ENCODE results near the gene PHAX.
"Not testable (repeated sequence)": the region's sequence is repeated elsewhere in the genome, so short reads cannot be mapped to it uniquely, and the experiment has no call there.

Gene PHAX

DNA sequence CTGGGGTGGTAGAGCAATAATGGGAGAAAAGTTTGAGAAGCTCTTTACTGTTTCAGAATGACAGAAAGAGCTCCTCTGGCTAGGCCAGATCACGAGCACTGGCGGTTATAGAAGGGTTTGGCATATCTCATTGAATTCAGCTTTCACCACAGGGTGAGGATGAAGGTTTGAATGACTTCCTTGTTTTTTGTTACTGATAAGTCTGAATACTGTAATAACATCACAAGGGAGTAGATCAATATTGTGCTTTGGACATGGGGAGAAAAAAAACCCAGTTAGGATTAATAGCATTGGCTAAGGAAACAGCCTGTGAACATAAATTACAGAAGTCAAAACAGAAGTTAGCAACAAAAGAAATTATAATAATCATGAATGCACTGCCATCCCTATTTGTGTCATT is 9.4 kb downstream of the PHAX start:
- no peak for DNase-seq

DNA sequence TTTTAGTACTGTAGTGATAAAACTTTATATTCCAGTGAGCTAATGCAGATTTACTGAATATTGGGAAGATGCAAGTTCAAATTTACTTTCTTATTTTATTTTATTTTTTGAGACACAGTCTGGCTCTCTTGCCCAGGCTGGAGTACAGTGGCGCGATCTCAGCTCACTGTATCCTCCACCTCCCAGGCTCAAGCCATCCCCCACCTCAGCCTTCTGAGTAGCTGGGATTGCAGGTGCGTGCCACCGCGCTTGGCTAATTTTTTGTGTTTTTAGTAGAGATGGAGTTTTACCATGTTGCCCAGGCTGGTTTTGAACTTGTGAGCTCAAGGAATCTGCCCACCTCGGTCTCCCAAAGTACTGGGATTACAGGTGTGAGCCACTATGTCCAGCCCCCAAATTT is 9.9 kb downstream of the PHAX start:
- DNase-seq = no peak

DNA sequence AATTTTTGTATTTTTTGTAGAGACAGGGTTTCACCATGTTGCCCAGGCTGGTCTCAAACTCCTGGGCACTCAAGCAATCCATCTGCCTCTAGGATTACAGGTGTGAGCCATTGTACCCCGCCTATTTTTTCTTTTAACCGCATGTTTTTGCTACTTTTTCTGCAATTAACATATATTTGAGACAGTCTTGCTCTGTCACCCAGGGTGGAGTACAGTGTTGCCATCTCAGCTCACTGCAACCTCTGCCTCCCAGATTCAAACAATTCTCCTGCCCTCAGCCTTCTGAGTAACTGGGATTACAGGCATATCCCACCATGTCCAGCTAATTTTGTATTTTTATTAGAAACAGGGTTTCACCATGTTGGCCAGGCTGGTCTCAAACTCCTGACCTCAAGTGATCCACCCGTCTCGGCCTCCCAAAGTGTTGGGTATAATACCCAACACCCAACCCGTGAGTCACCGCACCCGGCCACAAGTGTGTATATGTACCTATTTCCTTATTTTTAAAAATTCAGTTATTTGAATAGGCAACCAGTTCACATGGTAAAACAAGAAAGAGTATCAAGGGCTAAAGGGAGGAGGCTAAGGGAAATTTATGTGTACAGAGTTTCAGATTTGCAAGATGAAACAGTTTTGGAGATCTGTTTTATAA is 13.3 kb downstream of the PHAX start:
- no peak for DNase-seq

DNA sequence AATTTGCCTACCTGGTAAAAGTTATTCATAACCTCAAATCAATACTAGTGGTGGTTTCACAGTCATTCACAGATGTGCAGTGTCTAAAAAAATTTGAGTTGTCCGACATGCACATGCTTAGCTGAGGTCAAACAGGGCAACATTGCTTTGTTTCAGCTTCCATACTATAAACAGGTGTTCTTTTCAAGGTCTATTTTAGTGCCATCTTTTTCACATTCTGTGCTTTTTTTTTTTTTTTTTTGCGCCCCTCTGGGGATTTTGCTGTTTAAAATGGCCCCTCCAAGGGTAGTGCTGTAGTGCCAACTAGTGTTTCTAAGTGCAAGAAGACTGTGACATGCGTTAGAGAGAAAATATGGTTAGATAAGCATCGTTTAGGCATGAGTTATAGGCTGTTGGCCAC is 14.5 kb downstream of the PHAX start:
- no peak for DNase-seq

DNA sequence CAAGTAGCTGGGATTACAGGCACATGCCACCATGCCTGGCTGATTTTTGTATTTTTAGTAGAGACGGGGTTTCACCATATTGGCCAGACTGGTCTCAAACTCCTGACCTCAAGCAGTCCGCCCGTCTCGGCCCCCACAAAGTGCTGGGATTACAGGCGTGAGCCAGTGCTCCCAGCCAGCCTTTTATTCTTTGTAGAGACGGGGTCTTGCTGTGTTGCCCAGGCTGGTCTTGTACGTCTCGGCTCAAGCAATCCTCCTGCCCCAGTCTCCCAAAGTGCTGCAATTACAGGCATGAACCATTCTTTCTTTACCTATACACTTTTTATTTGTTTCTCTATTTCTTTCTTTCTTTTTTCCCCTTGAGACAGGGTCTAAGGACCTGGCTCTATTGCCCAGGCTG is 16.9 kb downstream of the PHAX start:
- DNase-seq = not testable (repeated sequence)

DNA sequence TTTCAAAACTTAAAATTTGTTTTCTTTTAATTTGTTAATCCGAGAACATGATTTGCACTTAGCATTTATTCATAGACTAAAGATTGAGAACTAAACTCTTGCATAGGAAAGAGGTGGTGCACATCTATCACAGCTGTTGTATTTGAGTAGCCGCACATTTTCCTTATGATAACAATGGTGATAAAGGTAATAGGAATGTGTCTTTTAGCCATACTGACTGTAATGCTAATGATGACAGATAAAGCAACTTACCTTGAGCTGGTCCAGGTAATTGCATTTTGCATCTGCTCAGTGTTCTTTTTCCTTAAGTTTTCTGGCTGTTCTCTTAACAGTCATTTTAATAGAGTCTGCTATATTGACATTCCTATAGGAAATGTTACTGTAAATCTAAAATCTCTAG is 19.0 kb downstream of the PHAX start:
- DNase-seq = no peak

DNA sequence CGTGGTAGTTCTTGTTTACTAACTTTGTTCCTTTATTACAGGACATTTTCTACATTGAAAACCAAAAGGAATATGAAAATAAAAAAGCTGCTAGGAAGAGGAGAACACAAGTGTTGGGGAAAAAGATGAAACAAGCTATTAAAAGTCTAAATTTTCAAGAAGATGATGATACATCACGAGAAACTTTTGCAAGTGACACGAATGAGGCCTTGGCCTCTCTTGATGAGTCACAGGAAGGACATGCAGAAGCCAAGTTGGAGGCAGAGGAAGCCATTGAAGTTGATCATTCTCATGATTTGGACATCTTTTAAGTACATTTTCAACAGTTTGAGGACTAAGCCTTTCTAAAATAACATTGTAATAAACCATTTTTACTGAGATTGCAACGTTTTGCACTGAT is 23.8 kb downstream of the PHAX start:
- DNase-seq = no peak

DNA sequence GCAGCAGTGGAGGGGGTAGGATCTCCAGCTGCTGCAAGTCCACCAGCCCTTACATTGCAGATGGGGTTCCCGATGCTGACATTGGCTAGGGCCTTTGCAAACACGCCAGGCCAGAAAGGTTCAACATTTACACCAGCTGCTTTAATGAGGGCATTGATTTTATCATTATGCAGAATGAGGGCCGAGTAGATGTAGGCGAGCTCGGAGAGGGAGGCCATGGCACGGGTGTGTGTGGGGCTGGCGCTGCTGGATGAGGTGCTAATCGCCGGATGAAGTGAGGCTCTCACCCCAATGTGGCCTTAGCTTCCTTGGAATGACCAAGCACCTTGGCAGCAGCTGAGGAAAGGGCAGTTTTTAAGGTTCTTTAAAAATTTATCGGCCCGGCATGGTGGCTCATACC is 27.4 kb downstream of the PHAX start:
- DNase-seq = no peak

DNA sequence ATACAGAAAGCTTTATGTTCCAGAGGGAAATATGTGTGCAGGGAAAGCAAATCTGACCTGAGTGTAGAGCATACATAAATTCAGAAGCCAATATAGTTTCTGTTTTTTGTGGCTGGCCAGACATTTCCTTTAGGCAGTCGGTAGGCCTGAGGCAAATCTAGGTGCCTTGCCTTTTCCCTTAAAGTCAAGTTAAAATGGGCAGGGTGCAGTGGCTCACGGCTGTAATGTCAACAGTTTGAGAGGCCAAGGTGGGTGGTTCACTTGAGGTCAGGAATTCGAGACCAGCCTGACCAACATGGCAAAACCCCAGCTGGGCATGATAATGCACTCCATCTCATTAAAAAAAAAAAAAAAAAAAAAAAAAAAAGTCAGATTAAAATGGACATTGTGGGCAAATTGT is 31.2 kb downstream of the PHAX start:
- DNase-seq = no peak

DNA sequence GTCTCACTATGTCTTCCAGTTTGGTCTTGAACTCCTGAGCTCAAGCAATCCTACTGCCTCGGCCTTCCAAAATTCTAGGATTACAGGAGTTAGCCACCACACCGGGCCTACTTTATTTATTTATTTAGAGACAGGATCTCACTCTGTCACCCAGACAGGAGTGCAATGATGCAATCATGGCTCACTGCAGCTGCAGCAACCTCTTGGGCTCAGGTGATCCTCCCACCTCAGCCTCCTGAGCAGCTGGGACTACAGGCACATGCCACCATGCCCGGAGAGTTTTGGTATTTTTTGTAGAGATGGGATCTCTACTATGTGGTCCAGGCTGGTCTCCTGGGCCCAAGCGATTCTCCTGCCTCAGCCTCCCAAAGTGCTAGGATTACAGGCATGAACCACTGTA is 32.8 kb downstream of the PHAX start:
- DNase-seq = no peak

DNA sequence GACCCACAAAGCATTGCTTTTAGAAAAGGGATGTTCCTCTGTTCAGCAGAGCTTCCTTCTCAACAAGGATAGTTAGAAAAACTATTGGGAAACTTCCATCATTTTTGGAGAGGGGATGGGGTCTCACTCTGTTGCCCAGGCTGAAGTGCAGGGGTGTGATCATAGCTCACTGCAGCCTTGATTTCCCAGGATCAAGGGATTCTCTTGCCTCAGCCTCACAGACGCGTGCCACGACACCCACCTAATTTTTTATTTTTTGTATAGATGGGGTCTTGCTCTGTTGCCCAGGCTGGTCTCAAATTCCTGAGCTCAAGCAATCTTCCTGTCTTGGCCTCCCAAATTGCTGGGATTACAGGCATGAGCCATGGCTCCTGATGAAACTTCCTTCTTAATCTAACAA is 34.8 kb downstream of the PHAX start:
- no peak for DNase-seq

DNA sequence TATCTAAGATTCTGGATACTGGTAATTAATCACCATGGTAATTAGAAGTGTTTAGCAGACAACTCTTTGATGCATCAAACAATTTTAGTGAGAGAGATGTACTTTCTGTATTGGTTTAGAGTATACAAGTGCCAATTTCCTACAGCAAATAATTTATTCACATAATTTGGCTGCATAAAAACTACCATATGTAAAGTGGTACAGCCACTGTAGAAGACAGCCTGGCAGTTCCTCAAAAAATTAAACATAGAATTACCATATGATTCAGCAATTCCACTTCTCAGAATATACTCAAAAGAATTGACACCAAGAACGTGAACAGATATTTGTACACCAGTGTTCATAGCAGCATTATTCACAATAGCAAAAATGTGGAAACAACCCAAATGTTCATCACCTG is 36.2 kb downstream of the PHAX start:
- DNase-seq = no peak

DNA sequence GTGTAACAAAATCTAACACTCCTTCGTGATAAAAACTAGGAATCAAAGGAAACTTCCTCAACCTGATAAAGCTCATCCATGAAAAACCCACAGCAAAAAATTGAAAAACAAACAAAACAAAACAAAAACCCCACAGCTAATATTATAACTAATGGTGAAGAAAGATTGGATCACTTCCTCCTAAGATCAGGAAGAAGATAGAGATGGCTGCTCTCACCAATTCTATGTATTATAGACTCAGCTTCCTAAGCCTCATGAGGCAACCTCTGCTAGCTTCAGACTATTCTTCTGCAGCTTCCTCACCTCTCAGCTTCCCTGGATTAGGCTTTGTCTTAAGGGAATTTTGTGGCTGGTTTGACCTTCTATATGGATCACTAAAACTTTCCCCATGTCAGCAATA is 40.1 kb downstream of the PHAX start:
- no peak for DNase-seq

DNA sequence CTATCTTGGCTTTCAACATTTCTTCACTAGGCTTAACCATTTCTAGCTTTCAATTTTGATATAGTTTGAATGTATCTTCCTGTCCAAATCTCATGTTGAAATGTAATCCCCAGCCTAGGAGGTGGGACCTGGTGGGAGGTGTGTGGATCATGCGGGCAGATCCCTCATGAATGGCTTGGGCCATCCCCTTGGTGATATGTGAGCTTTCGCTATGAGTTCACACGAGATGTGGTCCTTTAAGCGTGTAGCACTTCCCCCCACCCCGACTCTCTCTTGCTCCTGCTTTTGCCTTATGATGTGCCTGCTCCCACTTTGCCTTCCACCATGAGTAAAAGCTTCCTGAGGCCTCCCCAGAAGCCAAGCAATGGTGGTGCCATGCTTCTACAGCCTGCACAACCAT is 40.6 kb downstream of the PHAX start:
- no peak for DNase-seq

DNA sequence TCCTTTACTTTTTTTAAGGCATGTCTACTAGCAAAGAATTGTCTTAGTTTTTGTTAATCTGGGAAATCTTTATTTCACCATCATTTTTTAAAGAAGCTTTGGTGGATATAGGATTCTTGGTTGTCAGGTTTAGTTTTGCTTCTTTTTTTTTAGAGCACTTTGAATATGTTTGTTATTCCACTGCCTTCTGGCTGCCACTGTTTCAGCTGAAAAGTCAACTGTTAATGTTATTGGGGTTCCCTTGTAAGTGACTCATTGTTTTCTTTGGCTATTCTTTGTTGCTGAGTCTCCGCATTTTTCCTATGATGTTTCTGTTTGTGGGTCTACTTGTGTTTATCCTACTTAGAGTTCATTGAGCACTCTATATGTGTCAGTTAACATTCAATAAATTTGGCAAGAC is 44.4 kb downstream of the PHAX start:
- no peak for DNase-seq

DNA sequence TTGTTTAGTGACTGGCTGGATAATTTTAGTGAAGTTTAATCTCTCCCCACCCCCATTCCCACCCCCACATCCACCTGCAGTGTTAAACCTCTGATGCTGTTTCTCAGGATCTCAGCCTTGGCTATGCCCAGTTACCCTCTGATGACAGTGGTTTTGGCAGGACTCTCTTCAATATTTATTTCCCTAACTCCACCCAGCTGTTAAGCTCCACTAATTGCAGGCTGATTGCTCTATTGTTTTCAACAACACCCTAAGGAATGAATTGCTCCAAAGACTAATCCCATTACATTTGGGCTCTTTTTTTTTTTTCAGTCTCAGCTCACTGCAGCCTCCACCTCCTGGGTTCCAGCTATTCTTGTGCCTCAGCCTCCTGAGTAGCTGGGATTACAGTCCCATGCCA is 46.3 kb downstream of the PHAX start:
- no peak for DNase-seq

DNA sequence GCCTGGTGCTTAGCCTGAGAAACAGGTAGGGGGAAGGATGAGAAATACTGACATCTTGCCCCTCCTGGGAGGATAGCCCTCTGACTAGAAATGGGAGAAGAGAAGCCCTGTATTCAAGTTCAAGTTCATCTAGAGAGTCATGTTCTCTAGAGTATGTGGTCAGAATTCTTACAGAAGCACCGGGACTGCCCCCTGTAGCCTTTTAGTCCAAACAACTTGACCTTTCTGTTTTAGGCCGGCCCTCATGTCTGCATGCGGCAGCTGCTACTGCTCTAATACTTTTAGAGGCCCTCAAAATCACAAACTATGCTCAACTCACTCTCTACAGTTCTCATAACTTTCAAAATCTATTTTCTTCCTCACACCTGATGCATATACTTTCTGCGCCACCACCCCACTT is 47.7 kb downstream of the PHAX start:
- no peak for DNase-seq

DNA sequence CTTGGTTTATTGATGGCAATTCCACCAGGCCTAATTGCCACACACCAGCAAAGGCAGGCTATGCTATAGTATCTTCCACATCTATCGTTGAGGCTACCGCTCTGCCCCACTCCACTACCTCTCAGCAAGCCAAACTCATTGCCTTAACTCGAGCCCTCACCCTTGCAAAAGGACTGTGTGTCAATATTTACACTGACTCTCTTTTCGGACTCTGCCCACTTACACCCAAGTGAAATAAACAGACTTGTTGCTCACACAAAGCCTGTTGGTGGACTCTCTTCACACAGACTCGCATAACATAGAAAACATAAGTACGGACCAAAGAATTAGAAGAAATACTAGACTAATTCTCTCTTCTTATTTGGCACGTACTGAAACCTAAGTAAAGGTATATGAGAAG is 48.3 kb downstream of the PHAX start:
- not testable (repeated sequence) for DNase-seq

DNA sequence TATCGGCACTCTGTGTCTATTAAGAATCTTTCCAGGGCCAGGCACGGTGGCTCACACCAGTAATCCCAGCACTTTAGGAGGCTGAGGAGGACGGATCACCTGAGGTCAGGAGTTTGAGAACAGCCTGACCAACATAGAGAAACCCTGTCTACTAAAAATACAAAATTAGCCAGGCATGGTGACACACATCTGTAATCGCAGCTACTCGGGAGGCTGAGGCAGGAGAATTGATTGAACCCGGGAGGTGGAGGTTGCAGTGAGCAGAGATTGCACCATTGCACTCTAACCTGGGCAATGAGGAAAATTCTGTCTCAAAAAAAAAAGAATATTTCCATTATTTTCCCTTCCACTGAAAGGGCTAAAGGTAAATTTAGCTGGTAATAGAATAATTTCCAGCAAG is 49.0 kb downstream of the PHAX start:
- DNase-seq = not testable (repeated sequence)

DNA sequence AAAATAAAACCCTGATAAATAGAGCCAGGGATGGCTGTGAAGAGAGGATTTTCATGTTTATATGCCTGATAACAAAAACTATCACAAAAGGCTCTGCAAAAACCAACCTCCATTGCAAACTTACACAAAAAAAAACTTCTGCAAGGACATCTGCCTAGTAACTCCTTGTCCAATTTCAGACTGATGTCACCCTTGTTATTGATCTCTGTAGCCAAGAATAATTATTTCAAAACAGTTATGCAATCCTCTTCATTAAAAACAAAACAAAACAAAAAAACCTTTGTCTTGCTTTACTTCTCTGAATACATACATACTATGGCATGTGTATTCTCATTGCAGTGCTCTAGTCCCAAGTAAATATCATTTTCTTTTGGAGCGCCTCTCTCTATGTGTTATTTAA is 49.7 kb downstream of the PHAX start:
- no peak for DNase-seq

DNA sequence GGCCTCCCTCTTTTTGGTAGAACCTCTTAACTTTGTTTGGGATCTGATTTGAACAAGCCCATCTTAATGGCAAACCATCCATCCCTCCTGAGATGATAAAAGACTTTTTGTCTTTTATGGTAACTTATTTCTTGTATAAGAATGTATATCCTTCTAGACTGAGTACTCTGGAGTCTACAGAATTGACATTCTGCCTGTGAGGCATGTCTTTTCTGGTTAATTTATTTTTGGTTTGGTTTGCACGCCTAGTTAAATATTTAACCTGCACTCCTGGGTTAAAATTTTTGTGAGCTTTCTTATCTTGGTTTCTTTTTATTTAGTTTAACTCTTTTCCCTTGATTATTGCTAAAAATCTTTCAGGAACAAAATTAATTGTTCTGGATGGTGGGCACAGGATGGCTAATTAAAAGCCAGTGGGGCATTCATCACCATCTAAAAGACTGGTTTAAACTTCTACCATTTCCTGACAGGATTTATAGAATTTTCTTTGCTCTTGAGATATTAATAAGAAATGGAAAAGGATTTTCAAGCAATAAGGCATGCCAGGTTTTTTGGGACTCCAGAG is 50.3 kb downstream of the PHAX start:
- DNase-seq = no peak

DNA sequence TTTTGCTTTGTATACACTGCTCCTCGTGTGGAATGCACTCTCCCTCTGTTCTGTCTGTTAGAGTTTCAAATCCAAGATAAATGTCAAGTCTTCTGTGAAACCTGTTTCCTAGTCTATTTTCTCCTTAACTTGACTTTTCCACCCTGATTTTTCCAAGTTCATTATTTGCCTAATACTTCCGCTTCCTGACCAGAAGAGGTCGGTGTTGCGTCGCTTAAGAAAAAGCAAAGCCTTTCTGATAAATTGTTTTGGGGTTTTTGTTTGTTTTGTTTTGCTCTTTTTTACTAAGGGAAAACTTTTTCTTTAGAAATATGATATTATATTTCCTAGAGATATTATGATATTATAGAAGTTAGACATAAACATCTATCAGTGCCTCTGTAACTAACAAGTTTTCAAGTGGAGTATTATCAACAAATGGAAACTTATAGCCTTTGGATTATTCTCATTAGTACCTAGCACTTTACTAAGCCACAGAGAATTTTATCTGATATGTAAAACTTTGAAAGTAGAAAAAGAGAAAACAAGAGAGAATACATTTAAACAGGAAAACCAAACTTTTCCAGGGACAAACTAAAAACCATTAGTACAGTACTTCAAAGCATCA is 55.8 kb downstream of the PHAX start:
- DNase-seq = no peak

DNA sequence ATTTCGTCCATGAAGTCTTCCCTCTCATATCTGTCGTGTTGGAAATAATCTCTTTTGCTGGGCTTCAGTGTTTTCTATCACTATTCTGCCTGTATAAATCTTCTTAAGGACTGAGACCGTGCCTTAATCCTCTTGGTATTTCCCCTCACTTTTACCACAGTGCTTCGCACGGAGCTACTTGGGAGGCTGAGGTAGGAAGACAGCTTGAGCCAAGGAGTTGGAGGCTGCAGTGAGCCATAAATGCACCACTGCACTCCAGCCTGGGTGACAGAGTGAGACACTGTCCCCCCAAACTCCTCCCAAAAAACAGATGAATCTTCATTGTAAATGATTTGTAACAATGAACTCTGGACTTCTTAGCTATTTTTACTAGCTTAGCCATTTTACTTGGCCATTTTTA is 57.8 kb downstream of the PHAX start:
- DNase-seq = no peak

DNA sequence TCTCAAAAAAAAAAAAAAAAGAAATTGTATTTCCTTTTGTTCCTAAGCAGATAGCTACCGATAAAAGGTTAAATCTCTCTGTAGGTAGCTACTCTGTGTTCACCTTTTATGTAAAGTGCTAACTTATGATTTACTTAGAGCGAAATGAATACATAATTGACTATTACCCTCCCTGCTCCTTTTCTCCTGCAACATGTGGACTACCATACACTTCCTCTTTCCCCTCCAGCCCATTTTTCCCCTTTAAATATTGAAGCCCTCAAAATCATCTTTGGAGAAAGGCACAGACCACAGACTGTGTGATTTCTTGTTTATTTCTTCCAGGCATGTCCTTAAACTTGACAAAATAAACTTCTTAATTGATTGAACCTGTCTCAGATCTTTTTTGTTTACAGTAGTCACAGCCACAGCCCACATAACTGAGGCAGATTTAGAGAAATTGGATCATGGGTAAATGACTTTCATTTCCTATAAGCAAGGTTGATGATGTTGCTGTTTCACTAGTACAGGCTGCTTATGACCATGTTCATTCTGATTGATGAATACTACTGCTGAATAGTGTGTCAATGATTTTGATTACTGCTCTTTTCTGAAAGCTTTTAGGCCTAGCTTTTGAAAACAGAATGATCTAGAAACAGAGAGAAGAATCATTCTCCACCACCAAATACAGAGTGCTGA is 59.2 kb downstream of the PHAX start:
- no peak for DNase-seq

DNA sequence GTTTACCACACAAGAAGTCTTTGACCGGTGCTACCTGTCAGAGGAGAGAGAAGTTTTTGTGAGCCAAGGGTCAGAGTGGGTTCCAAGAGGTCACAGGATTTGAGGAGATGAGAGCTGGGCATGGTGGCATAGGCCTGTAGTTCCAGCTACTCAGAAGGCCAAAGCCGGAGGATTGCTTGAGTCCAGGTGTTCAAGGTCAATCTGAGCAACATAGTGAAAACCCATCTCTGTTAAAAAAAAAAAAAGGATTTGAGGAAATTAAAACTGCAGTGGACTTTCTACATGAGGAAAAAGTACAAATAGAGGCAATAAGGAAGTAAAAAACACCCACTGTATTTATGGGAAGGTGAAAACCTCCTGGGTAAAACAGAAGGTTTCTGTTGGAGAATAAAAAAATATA is 63.8 kb downstream of the PHAX start:
- DNase-seq = no peak
